Embryonic facial prominence (tissue), 1 donor: ENCODE data around the gene LAD1.

Experiments used
- DNase-seq: peaks from one replicate; pipeline ENCODE4 v3.0.0-alpha.2; 2016; ENCODE audit errors: extremely low spot score

Gene LAD1

DNA sequence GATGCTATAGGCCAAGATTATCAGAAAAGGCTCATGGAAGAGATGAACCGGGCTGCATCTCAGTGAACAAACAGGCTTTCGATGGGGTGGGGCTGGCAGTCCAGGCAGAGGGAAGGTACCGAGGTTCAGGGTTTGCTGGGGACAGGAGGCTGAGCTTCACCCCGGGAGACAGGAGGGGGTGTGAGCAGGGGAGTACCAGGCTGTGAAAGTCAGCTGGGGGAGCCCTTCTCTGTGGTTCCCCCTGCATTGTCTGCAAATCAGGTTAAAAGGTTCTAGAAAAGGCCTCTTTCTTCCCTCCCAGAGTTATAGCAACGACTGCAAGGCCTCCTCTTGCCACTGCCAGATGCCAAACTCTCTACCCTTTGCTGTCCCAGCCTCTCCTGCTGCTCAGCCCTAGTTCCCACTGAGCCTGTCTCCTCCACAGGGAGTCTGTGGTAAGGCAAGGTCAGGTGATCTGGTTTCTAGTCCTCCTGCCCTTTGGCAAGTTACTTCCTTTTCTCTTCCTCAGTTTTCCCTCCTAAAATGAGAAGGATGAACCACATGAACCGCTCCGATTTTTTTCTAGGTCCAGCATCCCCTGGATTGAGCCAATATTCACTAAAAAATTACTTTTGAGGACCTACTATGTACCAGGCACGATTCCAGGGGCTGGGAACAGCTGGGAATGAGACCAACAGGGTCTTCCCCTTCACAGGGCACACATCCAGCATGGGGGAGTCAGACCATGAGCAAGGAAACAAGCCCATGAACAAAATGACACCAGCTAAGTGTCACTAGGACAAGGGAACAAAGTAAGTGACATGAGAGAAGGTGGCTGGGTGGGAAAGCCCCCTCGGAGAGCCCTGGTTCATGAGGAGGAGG, 7.2 kb downstream of the LAD1 start:
- DNase-seq = no peak

DNA sequence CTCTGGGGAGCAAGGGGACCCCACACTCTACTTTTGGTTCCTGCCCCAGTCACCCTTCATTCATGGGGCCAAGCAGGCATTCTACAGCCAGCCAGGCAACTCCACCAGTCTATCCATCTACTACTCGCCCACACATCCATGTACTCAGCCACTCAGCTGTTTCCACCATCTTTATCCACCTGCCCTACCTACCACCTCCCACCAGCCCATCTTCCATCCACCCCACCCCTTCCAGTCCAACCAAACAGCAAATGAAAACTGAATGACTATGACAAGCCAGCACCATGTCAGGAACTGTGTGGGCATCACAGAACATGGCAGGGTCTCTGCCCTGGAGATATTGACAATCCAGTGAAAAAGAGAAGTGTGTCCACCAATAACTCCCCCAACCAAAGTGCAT, 7.9 kb downstream of the LAD1 start:
- DNase-seq = no peak

DNA sequence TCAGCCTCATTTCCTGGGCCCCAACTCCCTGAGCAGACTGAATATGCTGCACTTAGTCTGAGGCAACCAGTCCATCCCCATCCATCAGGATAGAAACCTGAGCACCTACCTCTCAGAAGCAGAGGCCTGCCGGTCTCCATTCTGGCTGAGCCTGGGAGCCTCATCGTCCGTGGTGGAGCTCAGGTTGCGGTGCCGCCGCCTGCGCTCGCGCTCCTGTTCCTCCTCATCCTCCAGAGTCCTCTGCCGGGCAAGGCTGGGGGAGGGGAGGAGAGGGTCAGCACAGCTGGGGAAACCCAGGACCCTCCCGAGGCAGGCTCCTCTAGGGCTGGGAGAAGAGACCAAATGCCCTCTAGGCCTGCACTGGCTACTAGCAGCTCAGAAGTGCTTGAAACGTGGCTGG, 10.1 kb downstream of the LAD1 start:
- DNase-seq = no peak

DNA sequence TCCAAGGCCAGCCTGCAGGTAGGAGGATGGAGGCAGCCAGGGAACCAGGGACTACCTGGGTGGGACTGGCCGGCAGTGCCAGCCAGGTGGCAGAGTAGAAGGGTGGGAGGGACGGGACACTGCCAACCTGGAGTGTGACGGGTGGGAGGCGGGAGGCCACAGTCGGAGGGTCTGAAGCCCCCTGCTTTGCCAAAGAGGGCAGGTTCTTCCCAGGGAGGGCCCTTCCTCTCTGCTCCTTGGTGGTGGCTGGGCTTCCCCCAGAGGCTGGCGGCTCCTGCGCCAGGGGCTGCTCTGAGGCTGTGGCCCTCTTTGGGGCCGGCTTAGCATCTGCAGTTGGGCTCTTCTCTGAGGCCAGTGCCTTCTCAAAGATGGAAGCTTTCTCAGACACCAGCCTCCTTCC, 12.9 kb downstream of the LAD1 start:
- DNase-seq = no peak

DNA sequence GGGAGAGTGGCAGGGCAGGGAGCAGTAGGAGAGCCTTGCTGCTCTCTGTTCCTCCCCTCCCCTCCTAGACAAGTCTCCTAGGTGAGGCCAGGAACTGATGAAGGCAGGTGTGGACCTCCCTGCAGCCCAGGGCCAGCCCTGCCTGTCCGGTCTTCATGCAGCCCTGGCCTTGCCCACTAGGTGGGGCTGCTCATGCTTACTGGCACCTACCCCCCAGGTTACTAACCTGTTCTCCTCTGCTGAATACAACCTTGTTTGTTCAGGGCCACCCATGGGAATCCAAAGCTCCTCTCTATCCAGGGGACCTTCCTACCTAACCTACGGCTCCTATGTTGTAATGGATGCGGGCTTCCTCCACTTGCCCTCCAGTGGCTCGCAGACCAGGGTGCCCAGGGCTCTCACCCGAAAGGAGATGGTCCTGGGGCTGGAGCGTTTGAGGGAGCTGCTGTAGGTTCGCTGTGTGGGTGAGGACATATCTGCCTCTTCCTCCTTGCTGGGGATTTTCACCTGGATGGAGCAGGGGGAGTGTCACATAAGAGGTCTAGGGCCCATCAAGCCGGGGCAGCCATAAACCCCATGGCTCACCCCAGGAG, 13.7 kb downstream of the LAD1 start:
- DNase-seq = no peak

DNA sequence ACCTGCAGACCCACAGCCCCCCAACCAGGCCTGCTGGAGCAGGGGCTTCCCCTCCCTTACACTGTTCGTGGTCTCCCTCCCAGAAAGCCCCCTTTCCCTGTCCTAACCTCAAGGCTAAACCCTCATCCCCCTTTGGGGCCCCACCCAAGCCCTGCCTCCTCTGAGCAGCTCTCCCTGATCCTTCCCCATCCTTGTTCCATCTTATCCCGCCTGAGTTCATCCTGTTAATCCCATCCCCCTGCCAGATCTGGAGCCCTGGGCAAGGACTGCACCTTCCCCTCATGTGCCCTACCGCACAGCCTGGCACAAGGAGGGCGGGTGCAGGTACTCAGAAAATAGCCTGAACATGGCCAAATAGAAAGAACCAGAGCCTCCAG, 14.7 kb downstream of the LAD1 start:
- no peak for DNase-seq

DNA sequence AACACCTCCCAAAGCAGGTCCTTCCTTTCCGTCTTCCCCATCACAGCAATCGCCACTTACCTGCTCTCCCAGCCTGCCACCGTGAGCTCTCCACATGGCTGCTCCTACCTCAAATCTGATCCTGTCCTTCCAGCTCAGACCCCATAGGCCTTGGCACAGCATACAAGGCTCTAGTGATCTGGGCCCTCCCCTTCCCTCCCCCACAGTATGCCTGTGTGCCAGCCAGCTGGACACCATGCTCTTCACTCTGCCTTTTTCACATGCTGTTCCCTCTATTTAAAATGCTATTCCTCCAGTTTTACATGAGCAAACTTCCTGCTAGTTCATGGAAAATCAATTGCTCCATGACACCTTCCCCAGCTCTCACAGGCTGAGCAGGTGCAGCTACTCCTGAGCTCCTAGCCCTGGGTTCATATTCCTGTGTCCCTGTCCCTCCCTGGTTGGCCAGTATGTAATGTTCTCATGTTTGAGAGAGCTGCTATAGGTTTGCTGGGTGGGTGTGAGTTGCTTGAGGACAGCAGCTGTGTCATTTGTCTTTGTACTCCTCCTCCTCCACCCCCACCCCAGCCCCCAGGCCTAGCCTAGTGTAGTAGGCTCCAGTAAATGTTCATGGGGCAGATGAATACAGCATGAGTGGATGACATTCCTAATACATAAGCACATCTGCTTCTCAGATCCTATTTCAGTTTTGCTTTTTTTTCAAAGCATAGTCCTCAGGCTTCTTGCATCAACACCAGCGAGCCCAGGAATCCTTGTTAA, 15.3 kb downstream of the LAD1 start:
- peak; percentile 67 for DNase-seq

DNA sequence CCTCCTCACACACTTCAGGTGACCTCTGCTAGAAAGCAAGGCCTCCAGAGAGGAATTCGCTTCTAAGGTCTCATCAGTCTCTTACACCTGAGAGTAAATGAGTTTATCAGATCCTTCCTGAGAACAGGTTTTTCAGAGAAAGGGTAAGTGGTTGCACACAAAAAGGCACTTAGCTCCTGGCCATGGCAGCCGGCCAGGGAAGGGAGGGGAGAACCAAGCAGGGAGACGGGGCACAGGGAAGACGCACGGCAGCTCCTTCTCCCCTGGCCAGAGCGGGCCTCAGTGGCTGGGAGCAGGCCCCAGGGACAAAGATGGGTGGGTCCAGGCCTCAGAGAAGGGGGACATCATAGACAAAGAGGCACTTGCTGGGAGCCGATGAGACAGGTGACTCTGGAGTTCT, 18.0 kb downstream of the LAD1 start:
- no peak for DNase-seq

DNA sequence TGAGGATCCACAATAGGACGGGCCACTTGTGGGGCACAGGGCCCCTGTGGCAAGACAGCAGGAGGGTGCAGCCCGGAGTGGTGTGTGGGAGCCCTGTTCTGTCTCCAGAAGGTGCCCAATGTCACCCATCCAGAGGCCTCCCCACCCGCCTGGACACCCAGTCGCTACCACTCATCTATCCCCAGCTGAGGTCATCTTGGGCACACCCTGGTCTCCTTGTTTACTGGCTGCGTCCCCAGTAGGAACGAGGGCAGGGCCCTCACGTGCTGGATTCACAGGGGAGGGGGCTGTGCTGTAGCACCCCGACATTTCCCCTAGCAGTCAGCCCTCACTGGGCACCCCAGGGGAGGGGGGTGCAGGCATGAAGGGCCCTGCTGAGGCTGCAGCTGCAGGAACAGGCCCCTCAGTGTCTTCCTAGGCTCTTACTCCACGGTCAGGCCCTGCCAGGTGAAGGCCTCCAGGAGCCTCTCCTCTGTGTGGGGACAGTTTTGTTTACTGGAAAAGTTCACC, 19.3 kb downstream of the LAD1 start:
- DNase-seq = no peak

DNA sequence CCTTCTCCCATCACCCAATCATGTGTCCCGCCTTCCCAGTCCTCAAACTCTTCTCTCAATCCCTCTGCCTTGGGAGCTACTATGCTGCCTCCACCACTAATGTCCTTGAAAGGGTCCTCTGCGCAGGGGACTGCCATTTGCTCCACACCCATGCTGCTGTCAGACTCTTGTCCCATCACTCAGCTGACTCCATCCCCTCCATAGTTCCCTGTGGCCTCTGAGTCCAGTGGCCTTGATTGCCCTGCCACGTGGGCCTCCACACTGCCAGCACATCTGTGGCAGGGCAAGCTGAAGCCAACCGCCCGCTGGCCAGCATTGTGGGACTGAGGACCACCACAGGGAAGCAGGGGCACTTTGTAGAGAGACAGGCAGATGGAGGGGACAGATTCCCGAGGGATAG, 20.3 kb downstream of the LAD1 start:
- DNase-seq = no peak

DNA sequence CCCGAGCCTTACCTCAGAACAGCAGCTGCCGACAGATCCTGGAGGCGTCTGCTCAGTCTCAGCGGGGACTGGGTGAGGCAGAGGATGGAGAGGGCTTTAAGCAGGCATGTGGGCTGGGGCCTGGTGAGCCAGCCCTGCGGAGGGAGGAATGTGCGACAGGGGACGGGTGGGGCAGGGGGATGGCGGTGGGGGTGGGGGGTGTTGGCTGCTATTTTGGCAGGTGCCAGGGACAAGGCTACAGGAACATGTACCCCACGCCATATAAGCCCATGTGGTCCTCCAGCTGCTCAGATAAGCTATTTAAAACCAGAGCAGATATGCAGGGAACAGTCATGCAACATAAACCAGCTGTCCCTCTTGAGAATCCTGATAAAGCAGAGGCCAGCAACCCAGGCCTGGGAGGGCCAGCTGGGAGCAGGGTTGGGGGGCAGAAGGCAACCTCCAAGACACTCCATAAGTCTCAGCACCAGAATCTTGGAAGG, 21.5 kb downstream of the LAD1 start, which contains the start of gene TNNT2:
TNNT2 (minus strand) TSS at position 70 of the 482 bp plus-strand sequence. CDS start 4,426 bp downstream, outside the sequence.
- DNase-seq = no peak

DNA sequence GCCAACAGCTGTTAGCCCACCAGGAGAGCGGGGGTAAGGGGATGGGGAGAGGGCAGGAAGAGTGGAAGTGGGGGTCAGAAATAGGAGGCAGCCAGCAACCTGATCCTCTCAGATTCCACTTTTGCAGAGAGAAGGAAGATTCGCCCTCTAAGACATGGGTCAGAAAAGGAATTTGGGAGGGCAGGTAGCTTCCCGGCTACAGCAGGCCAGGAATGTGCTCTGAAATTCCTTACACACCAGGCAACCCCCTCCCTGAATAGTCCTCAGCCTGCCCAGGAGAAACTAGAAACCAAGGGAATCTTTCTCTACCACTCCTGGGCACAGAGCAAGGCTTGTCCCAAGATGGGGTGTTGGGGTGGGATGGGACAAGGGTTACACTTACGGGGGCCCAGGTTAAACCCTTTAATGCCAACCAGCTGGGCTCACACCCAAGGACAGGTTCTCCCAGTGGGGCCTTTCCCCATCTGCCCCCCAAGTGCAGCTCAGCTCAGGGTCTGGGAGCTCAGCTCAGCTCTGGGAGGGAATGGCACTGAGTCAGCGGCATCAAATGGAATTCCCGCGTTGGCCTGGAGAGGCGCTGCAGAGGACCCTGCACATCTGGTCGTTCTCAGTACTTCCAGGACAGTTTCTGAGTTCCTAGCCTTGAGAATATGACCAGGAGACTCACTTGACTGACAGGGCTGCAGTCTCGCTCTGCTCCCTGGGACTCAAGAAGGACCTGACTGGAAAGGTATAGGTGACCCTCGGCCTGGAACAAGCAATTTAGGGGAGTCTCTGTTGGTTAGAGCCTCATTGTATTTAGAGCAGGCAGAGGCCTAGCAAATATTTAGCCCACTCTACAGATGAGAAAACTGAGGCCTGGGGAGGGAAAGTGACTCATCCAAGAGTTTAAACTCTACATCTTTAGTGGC, 22.4 kb downstream of the LAD1 start:
- no peak for DNase-seq

DNA sequence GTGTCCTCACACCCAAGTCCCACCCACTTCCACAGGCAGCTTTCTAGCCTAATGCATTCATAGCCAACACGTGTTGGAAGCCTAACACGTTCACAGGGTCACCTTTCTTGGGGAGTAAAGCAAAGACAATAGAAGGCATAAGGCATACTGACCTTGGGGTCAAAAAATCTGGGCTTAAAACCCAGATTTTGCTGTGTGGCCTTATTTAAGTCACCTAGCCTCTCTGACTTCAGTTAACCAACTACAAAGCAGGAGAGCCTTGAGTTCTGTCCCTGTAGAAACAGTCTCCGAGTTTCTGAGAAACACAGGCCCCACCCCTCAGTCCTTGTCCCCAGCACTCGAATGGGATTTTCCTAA, 23.0 kb downstream of the LAD1 start:
- DNase-seq = no peak

DNA sequence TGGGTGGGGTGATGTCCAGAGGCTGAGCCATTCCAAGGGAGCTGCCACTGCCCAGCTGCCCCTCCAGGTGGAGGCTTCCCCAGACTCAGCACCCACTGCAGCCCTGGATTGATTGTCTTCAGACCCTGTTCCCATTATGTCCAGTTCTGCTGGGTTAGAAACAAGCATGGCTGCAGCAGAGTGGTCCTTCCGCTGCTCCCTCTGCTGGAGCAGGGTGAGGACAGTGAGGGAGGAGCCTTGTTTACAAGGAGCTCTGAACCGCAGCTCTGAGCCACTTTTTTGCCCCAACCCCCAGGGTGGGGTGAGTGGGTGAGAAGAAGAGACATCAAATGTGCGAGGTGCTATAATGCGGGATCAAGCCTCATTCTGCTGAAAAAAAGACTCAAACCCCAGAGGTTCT, 24.0 kb downstream of the LAD1 start:
- no peak for DNase-seq

DNA sequence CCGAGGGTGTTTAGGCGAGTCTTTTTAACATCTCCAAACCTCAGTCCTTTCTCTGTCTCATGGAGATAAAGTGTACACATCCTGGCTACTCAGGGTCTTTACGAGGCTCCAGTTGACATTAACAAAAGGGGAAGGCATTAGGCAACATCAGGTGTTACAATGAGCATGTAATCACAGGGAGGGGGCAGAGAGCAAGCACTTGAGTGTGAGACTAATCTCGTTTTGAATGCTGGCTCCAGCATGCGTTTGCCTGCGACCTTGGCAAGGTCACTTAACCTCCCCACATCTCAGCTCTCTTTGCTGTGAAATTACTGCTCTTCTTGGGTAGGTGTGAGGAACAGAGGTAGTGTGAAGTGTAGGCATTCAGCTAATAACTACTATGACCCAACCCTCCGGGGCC, 24.8 kb downstream of the LAD1 start:
- DNase-seq = no peak

DNA sequence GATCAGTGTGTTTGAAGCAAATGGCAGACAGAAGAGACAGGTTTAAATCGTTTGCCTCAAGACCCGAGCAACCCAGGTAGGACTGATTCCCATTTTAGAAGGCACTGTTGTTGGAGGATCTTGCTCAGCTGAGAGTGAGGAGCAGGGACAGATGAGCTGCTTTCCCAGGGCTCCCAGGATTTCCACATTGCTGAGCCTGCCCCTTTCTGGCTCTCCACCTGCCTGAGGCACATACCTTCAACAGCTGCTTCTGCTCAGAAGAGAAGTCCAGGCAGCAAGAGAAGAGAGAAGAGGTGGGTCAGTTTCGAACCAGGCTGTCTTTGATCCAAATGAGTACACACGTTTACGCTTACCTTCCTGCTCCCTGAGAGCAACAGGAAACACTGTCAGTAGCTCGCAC, 27.3 kb downstream of the LAD1 start:
- DNase-seq = no peak

DNA sequence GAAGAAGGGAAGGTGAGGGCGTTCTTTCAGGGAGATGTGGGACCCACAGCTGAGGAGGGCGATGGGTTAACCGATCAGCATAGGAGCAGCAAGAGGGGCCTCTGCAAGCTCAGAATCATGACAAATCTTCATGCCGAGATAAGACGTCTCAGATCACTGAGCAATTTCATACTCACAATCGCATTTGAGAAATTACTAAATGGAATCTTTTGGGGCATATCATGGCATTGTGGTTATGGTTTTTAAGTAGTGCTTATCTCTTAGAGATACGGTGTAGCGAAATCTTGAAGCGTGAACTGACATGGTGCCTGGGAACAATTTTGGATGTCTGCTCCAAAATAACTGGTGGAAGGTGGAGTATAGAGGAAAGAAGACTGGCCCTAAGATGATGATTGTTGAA, 27.8 kb downstream of the LAD1 start:
- no peak for DNase-seq

DNA sequence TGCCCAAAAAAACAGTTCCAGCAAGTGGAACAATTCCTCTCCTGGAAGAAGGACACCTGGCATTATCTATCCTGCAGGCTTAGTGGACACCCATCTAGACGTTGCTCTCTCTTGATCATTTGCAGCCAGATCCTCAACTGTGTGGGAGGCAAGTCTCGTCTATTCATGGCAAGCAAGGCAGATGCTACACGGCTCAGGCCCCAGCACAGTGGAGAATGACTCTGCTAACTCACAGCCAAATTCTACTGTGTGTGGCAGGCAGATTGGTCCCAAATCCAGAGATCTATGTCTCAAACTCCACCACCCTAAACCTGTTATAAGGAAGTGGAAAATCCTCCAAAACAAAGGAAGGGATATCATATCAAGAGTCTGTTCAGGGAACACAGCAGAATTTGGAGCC, 28.6 kb downstream of the LAD1 start:
- no peak for DNase-seq

DNA sequence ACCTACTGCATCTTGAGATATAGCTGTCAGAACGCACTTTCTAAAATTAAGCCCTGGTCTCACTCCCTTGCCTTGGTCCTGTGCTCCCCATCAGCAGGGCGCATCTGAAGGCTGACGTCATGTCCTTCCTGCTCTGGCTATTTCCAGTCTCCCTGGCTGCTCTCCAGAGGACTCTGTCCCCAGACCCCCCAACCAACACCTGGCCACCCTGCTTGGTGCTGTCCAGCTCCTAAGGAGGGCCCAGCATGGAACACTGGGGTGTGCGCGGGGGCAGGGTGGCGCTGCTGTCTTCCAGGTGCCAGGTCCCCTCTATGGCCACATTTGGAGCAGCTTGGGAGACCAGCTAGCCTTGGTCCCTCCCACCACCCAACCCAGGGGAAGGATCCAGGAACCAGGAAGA, 29.9 kb downstream of the LAD1 start:
- DNase-seq = no peak

DNA sequence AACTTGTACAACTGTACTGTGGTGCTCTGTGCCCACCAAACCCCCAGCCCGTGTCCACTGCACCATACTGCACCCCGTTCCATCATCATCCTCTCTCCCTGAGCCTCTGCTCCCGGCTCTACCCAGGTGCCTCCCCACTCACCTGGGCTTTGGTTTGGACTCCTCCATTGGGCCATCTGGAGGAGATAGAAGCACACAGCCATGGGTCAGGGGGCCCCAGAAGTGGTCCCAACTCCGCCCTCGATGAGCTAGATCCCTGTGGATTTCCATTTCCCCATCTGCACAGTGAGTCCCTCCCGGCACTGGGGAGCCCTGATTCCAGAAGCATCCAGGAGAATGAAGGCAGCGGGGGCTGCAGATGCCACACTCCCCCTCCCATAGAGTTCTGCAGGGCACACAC, 32.4 kb downstream of the LAD1 start:
- DNase-seq = no peak

DNA sequence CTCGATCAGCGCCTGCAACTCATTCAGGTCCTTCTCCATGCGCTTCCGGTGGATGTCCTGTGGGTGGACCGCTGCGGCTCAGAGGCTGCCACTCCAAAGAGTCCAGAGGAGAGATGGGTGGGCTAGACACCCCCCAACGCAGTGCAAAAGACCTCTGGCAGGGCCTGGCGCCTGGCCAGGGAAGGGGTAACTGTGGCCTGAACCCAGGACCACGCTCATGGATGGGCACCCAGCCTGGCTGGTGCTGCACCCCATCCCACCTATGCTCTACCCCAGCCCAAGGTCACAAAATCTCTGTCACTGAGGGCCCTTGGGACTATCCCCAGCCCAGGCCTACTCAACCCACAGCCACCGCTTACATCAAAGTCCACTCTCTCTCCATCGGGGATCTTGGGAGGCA, 33.9 kb downstream of the LAD1 start:
- DNase-seq = no peak

DNA sequence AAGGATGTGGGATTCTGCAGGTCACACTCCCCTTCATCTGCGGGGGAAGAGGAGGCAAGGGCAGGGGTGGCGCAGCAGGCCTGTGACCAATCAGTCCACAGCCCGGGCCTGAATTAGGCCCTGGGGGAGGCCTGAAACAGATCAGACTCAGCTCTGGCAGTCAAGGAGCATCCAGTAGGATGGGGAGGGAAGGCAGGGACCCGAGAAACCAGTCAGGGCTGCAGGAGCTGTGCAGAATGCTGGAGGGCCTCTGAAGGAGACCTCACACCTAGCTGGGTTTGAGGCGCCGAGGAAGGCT, 34.4 kb downstream of the LAD1 start:
- DNase-seq = no peak
